HG03571 (cell line): Measurements from ENCODE around the gene GDF7.
"Not testable (repeated sequence)": the region's sequence is repeated elsewhere in the genome, so short reads cannot be mapped to it uniquely, and the experiment has no call there.

Experiments used
- ATAC-seq: cut with Tn5 transposase; IDR thresholded peaks from one replicate; pipeline ENCODE4 v1.9.1; 2021; ENCODE audit not compliant: unreplicated experiment

GDF7 gene

DNA sequence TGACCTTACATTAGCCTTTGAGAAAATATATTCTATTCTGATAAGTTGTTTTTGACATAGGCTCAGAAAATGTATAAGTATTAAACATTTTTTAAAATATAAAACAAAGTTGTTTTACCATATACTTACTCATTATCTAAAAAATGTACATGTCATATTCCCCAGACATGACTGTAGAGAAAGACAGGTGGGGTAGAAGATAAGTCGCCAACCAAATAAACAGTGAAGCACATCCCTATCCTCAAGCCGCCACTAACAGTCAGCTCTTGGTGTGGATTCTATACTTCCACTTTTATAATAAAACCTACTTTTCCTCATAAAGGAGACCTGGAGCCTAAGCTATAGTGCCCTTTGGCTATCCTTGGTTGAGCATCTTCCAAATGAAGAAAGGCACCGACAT is 26.4 kb downstream of the GDF7 start:
- no peak for ATAC-seq

- ATAC-seq = no peak
These were observed 29.4 kb downstream of the GDF7 start for GRCh38 chr2:20696366-20696765.

DNA sequence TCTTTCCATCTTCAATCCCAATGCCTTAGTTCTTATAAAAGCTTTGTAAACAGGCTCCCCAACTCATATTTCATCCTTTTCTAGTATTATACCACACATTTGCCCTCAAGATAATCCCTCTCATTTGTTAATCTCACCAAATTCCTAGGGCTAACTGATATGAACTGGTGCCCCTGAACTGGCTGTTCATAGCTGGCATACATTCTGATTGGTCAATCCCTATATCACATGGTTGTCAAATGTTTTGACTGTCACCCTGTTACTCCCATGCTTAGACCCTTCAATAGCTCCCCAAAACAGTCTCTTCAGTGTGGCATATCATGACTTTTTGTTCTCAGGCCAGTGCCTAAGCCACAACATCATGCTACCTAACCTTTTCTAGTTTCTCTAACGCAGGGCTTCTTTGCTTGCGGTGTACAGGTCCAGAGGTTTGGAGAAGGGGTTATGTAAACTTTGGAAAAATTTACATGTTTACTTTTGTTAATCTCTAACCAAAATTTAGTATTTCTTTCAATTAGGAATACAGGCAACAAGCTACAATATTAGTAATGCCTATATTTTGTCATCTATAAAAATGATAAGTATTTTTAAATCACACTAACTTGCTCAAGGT is 30.5 kb downstream of the GDF7 start:
- no peak for ATAC-seq

DNA sequence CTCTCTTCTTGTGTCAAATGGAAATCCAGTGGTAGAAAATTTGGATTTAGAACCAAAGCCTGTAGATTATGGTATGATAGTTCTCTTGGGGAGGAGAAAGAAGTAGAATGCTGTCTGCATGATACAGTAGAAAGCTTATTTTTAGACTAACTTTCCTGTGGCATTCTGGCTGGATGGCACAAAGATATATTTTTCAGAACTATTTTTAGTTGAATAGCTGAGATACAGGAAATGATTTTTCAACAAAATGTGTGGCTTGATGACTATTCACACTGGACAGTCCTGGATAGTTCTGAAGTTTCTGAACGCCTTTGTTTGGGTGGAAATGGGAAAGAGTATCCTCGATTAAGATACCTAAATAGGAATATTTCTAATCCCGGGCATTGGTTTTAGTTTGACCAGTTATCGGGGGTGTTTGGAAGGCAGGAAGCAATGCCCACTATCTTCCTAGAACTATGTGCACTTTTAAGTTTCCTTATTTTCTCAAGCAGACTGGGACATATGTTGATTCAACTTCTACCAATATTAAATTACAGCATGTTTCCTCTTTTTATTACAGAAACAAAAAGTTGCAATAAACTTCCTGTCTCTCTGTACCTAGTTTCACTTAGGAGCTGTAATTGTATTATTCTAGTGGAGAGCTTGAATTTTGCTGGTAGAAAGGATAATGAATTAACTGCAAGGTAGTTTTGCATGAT is 32.1 kb downstream of the GDF7 start:
- no peak for ATAC-seq

GRCh38 chr2:20702563-20702962 is 35.6 kb downstream of the GDF7 start:
- ATAC-seq = no peak

- no peak for ATAC-seq
These were observed 37.9 kb downstream of the GDF7 start for GRCh38 chr2:20704886-20705285.

DNA sequence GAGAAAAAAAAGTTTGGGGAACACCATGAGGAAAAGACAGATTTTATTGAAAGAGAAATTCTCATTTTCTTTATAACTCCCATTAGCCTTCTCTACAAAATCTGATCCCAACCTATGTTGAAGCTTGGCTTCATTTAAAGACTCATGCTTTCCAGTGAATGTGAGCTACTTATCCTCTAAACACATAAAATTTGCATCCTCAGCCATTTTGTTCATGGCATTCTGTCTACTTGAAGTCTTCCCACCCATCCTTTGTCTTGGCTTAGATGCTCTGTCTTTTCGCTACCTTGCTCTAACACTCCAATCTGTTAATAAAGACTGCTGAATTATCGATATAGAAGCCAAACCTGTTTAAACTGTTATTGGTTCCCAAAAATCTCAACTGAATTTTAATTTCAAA is 39.3 kb downstream of the GDF7 start:
- ATAC-seq = no peak

GRCh38 chr2:20706786-20707185 is 39.8 kb downstream of the GDF7 start:
- no peak for ATAC-seq

DNA sequence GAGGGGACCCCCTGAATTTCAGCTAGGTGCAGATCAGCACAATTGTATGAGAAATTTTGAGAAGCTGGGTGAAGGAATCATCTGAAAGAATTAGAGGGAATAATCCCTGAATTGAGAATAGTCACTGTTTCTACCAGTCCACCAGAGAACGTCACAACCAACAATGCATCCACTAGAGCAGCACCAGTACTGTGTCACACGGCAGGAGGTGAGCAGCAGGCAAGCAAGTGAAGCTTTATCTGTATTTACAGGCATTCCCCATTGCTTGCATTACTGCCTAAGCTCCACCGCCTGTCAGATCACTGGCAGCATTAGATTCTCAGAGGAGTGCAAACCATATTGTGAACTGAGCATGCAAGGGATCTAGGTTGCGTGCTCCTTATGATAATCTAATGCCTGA is 40.7 kb downstream of the GDF7 start:
- ATAC-seq = no peak

DNA sequence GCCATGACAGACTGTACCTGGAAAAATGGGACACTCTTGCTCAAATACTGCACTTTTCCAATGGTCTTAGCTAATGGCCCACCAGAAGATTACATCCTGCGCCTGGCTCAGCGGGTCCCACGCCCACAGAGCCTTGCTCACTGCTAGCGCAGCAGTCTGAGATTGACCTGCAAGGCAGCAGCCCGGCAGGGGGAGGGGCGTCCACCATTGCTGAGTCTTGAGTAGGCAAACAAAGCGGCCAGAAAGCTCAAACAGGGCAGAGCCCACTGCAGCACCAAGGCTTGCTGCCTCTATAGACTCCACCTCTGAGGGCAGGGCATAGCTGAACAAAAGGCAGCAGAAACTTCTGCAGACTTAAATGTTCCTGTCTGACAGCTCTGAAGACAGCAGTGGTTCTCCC is 44.7 kb downstream of the GDF7 start:
- not testable (repeated sequence) for ATAC-seq

- ATAC-seq = not testable (repeated sequence)
These were observed 46.6 kb downstream of the GDF7 start for GRCh38 chr2:20713585-20713984.

DNA sequence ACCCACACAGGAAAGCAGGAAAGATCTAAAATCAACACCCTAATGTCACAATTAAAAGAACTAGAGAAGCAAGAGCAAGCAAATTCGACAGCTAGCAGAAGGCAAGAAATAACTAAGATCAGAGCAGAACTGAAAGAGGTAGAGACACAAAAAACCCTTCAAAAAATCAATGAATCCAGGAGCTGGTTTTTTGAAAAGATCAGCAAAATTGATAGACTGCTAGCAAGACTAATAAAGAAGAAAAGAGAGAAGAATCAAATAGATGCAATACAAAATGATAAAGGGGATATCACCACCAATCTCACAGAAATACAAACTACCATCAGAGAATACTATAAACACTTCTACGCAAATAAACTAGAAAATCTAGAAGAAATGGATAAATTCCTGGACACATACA is 47.5 kb downstream of the GDF7 start:
- ATAC-seq = not testable (repeated sequence)

- not testable (repeated sequence) for ATAC-seq
These were observed 49.2 kb downstream of the GDF7 start for GRCh38 chr2:20716164-20716563.

GRCh38 chr2:20717641-20718040 is 50.7 kb downstream of the GDF7 start:
- ATAC-seq = no peak

- ATAC-seq = no peak
These were observed 55.8 kb downstream of the GDF7 start for GRCh38 chr2:20722592-20723240.

- no peak for ATAC-seq
These were observed 56.6 kb downstream of the GDF7 start for GRCh38 chr2:20723543-20723942.

GRCh38 chr2:20724500-20725053 is 57.6 kb downstream of the GDF7 start:
- no peak for ATAC-seq

DNA sequence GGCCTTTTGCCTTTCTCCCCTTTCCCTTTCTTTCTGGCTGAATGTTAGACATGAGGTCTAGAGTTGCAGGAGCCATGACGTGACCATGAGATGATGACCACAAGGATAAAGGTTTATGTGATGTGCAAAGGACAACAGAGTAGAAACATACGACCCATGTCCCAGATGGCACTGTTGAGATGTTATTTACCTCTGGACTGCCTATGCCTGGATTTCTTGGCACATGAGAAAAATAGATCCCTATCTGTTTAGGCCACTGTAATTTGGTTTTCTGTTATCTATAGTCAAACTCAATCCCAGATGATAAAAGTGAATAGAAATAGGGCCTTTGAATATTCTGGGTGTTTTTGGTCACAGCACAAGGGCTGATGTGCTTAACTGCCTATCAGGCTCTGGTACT is 58.8 kb downstream of the GDF7 start:
- no peak for ATAC-seq

- ATAC-seq = no peak
These were observed 60.0 kb downstream of the GDF7 start for GRCh38 chr2:20726913-20727312.

- no peak for ATAC-seq
These were observed 61.3 kb downstream of the GDF7 start for GRCh38 chr2:20728114-20728758.
